ENCODE results near the gene BICRA.

DNA sequence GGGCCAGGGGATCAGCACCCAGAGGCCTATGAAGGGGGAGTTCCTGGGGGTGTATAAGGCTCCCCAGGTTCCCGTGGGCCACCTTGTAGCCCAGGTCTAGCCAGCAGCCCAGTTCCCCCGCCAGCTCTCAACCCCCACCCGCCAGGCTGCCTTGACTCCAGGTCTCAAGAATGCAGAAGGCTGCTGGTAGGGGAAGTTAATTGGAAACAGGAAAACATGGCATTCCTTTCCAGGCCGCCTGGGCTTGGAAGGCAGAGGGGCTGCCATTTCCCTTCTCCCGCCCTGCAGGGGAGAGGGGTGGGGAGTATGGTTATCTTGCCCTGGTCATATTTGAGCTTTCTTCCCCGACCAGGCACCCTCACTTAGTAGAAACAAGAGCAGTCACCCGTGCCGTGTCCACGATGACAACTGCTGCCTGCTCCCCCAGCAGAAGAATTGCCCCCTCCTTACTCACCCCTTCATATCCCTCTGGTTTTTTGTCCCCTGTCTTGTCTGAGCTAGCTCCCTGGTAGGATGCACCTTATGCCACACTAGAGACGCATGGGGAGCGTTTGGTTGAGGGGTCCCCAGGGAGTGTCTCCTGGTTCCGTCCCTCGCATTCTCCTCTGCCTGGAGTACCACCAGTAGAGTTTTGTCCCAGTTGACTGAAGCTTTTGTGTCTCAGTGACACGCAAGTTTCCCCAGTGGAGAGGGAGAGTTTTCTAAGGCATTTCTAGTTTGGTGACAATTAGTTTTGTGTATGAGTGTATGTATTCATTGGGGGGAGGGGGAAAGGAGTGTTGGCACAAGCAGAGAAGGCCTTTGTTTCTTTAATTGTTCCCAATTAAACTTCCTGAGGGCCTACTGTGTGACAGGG is 4.5 kb downstream of the BICRA start:
- TF ChIP-seq, protein P1, sequence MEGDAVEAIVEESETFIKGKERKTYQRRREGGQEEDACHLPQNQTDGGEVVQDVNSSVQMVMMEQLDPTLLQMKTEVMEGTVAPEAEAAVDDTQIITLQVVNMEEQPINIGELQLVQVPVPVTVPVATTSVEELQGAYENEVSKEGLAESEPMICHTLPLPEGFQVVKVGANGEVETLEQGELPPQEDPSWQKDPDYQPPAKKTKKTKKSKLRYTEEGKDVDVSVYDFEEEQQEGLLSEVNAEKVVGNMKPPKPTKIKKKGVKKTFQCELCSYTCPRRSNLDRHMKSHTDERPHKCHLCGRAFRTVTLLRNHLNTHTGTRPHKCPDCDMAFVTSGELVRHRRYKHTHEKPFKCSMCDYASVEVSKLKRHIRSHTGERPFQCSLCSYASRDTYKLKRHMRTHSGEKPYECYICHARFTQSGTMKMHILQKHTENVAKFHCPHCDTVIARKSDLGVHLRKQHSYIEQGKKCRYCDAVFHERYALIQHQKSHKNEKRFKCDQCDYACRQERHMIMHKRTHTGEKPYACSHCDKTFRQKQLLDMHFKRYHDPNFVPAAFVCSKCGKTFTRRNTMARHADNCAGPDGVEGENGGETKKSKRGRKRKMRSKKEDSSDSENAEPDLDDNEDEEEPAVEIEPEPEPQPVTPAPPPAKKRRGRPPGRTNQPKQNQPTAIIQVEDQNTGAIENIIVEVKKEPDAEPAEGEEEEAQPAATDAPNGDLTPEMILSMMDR (conservative IDR thresholded peaks at IDR 0.05; ENCODE audit: low read length) = no peak
- TF ChIP-seq EZH2phosphoT487 (IDR thresholded peaks at IDR 0.05; ENCODE audit: borderline replicate concordance, low read depth, low read length) = no peak
